Measurements from ENCODE around the gene BARX1. TPM values are rescaled to one million over a fixed set of nuclear protein-coding genes. Genes with fewer than 3 reads are reported as not detected.

BARX1 gene
- total and polyA plus RNA-seq, 10 of the 15 experiments (the other 5 are each of a cell fraction or from before 2014, with no cell fraction given): not detected

- no peaks in the 10 kb centered on the region for H3K9me3 ChIP-seq (replicated peaks; ENCODE audit: control insufficient read depth, insufficient read depth, low read length)
- ChIA-PET POLR2A (no interaction called here), SMC1A (ENCODE audit: uncharacterized antibody, unreplicated experiment) (no interaction called here), CTCF (interaction anchor here (1.2 kb wide), 1 partner anchor 281 kb away, joined by 3 read pairs; no protein-coding TSS in a partner anchor), RAD21 (ENCODE audit: unreplicated experiment) (no interaction called here)
- H3K36me3 ChIP-seq (ENCODE audit: control insufficient read depth in 2 of 2, insufficient read depth in 2 of 2, low read length in 1 of 2): no peaks in the 10 kb centered on the region
- in situ Hi-C loops (cut with MboI): loop anchor here (10.0 kb wide), 1 partner anchor 795 kb away; no protein-coding TSS in a partner anchor
- DNase-seq (ENCODE audit: low read depth, low spot score) (no peak), ATAC-seq (no peak), FAIRE-seq (no peak)
- no peaks in the 10 kb centered on the region for H3K4me1 ChIP-seq (ENCODE audit: control insufficient read depth, insufficient read depth, low read length)
- H3K27ac ChIP-seq (ENCODE audit: control insufficient read depth, insufficient read depth): no peak overlapping the region
- no peaks in the 10 kb centered on the region for H4K20me1 ChIP-seq (ENCODE audit: control insufficient read depth, insufficient read depth)
- intact Hi-C loops (cut with micrococcal nuclease; ENCODE audit: unreplicated experiment): loop anchor here (5.0 kb wide), 1 partner anchor 852 kb away; no protein-coding TSS in a partner anchor
- no peaks in the 10 kb centered on the region for H3K79me2 ChIP-seq (ENCODE audit: control insufficient read depth, insufficient read depth, low read length)
- peaks cover 22 to 25% of the 10 kb centered on the region in 2 experiments for H3K27me3 ChIP-seq (replicated peaks in 1 of 2; ENCODE audit: control insufficient read depth in 2 of 2, insufficient read depth in 2 of 2, low read length in 1 of 2)
- H2AFZ ChIP-seq (ENCODE audit: control insufficient read depth, low read depth, low read length): no peak overlapping the region
- no peak overlapping the region for H3K9ac ChIP-seq (ENCODE audit: control insufficient read depth, insufficient read depth, low read length)
- no TSS peak for BruUV-seq (replicated peaks)
- TF ChIP-seq BCL11A (IDR thresholded peaks at IDR 0.05; ENCODE audit: low read depth, low read length): no peak
- no peak for TF ChIP-seq SREBF1 (IDR thresholded peaks at IDR 0.05; ENCODE audit: low read length)
- TF ChIP-seq POLR2A (IDR thresholded peaks at IDR 0.05; ENCODE audit: low read depth, low read length): no peak
- TF ChIP-seq SREBF2 (IDR thresholded peaks at IDR 0.05; ENCODE audit: low read length): no peak
- no peak for TF ChIP-seq ASH2L (IDR thresholded peaks at IDR 0.05; ENCODE audit: borderline replicate concordance, low read depth)
- H3K4me3 ChIP-seq: no peak overlapping the region
- H3K4me2 ChIP-seq (ENCODE audit: control insufficient read depth, insufficient read depth): no peak overlapping the region; the same call in 1 of the 2 replicates
- WGBS (ENCODE audit: insufficient coverage, insufficient replicate concordance, low lambda C conversion rate, missing lambda C conversion rate): 2% methylated on average over 10 of the region's 10 CpGs
These were observed 4.6 kb upstream of the BARX1 start for GRCh38 chr9:93959739-93960154.

DNA sequence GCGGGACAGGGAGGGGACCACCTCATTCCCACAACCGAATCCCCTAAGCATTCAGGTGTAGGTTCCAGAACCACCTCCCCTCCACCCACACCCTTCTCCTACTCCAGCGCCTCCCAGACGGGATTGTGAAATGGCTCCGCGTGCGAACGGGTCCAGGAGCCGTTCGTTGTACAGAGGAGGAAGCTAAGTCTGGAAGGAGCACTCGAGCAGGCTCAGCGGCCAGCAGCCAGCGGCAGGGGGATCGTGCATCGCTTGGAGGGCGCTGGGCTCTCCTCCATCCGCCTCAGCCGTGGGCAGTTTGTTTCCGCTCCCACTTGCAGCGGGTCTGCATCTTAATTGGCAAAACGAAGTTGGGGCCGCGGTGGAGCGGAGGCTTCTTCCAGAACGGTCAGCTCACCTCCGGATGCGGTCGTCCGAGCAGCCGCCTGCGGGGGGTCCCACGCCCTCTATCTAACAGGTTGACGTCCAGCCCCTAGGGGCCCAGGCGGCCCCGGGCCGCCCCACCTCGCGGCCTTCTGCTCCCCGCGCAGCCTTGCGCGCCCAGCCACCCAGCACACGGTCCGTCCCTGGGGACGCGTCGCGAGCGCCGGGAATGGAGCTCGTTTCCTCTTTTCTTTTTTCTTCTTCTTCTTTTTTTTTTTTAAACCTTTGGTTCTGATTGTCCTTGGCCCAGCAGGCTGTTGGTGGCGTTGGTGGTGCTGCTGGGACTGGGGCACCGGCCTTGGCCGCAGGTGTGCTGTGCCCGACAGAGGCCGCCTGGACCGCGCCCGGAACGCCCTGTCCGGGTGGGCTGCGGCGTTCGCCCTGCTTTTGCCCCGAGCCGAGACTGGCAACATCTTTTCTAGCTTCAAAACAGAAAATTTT lies 3.9 kb upstream of the BARX1 start:
- Histone ChIP-seq H4K20me1 (ENCODE audit: control insufficient read depth, insufficient read depth) (no peaks in the 10 kb centered on the region), H3K4me2 (ENCODE audit: control insufficient read depth, insufficient read depth) (peak overlapping the region; percentile 17; the same call in 1 of the 2 replicates), H3K9ac (ENCODE audit: control insufficient read depth, insufficient read depth, low read length) (no peak overlapping the region), H2AFZ (ENCODE audit: control insufficient read depth, low read depth, low read length) (no peak overlapping the region), H3K9me3 (replicated peaks; ENCODE audit: control insufficient read depth, insufficient read depth, low read length) (no peaks in the 10 kb centered on the region), H3K4me3 (no peak overlapping the region), H3K4me1 (ENCODE audit: control insufficient read depth, insufficient read depth, low read length) (no peaks in the 10 kb centered on the region), H3K79me2 (ENCODE audit: control insufficient read depth, insufficient read depth, low read length) (no peaks in the 10 kb centered on the region), H3K27me3 (replicated peaks in 1 of 2; ENCODE audit: control insufficient read depth in 2 of 2, insufficient read depth in 2 of 2, low read length in 1 of 2) (peaks cover 22 to 28% of the 10 kb centered on the region in 2 experiments), H3K27ac (ENCODE audit: control insufficient read depth, insufficient read depth) (no peak overlapping the region), H3K36me3 (ENCODE audit: control insufficient read depth in 2 of 2, insufficient read depth in 2 of 2, low read length in 1 of 2) (no peaks in the 10 kb centered on the region)
- DNase-seq (ENCODE audit: low read depth, low spot score): no peak
- intact Hi-C loops (cut with micrococcal nuclease; ENCODE audit: unreplicated experiment) (no loop called here), in situ Hi-C loops (cut with MboI) (no loop called here)
- SMC1A ChIA-PET (ENCODE audit: uncharacterized antibody, unreplicated experiment): no interaction called here
- FAIRE-seq: no peak
- POLR2A ChIA-PET: no interaction called here
- no TSS peak for BruUV-seq (replicated peaks)
- no peak for ATAC-seq
- 3% methylated on average over 62 of the region's 66 CpGs for WGBS (ENCODE audit: insufficient coverage, insufficient replicate concordance, low lambda C conversion rate, missing lambda C conversion rate)
- CTCF ChIA-PET: interaction anchor here (1.2 kb wide), 1 partner anchor 280 kb away, joined by 3 read pairs; no protein-coding TSS in a partner anchor
- RAD21 ChIA-PET (ENCODE audit: unreplicated experiment): no interaction called here
- peak; percentile 40 for TF ChIP-seq HDAC6 (IDR thresholded peaks at IDR 0.05; ENCODE audit: unreplicated experiment)
- no peak for TF ChIP-seq MLLT1 (IDR thresholded peaks at IDR 0.05)
- 0 out of 2 replicates have a peak, but pooled peaks have one; percentile 51 for TF ChIP-seq EZH2 (IDR thresholded peaks at IDR 0.05; ENCODE audit: borderline replicate concordance, control insufficient read depth, low read depth, low read length)
- no peak for TF ChIP-seq EGR1 (IDR thresholded peaks at IDR 0.05; ENCODE audit: borderline replicate concordance in 1 of 2, low read depth in 2 of 2, low read length in 2 of 2)
- TF ChIP-seq EP300 (IDR thresholded peaks at IDR 0.05; ENCODE audit: borderline replicate concordance in 1 of 2, control insufficient read depth in 1 of 2, low read depth in 2 of 2, low read length in 2 of 2): no peak
- no peak for TF ChIP-seq SKIL (IDR thresholded peaks at IDR 0.05; ENCODE audit: low read depth, poor library complexity, severe bottlenecking)
- no peak for TF ChIP-seq TAF1 (IDR thresholded peaks at IDR 0.05; ENCODE audit: borderline replicate concordance, low read depth, low read length)
- TF ChIP-seq SREBF1 (IDR thresholded peaks at IDR 0.05; ENCODE audit: low read length): no peak
- no peak for TF ChIP-seq ZNF622 (IDR thresholded peaks at IDR 0.05)
